ENCODE measurements around the gene IREB2. TPM values are rescaled to one million over a fixed set of nuclear protein-coding genes. Genes with fewer than 3 reads are reported as not detected.
A peak's percentile ranks its signal among the peaks of the same experiment; 100 is the strongest.

IREB2 gene
- total RNA-seq, 4 donors from 2014 or later: 20.1 to 71.7 (median 40.7) TPM

DNA sequence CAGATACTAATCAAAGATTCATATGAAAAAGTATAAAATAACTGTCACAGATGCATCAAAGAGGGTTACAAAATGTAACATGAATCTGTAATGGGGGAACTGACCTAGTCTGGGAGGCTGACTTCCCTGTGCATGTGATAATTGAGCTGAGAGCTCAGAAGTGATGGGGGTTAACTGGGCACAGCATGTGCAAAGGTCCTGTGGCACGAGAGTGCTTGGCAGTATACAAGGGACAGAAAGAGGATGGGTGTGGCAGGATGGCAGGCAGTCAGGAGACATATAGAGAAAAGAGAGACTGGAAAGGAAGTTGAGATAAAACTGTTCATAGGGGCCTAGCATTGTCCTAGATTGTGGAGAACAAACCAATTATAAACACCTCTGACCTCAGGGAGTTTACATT is 47.8 kb upstream of the IREB2 start:
- TF ChIP-seq POLR2A (IDR thresholded peaks at IDR 0.05) (no peak), CTCF (IDR thresholded peaks at IDR 0.05) (no peak), POLR2AphosphoS5 (IDR thresholded peaks at IDR 0.05) (no peak), EP300 (IDR thresholded peaks at IDR 0.05; ENCODE audit: low read depth) (no peak)
- in situ Hi-C loops (cut with MboI; ENCODE audit: low pct_ligation_motif_present in 1 of 4, low pct_unique_long_range_greater_than_20kb in 1 of 4, low sequenced_read_pairs in 3 of 4): no loop called here
- no peak for DNase-seq
- Histone ChIP-seq H3K27ac (no peak overlapping the region), H3K9me3 (no peaks in the 10 kb centered on the region), H3K36me3 (no peaks in the 10 kb centered on the region), H3K4me1 (peaks cover 0 to 3% (median 0%) of the 10 kb centered on the region in 4 donors), H3K4me3 (no peak overlapping the region), H3K27me3 (no peaks in the 10 kb centered on the region)
- 72 to 78% methylated on average over 1 of the region's 1 CpG for WGBS, 2 donors (ENCODE audit: low coverage in 1 of 2)
- intact Hi-C loops (cut with DNase I; ENCODE audit: low total_unique reads): no loop called here

DNA sequence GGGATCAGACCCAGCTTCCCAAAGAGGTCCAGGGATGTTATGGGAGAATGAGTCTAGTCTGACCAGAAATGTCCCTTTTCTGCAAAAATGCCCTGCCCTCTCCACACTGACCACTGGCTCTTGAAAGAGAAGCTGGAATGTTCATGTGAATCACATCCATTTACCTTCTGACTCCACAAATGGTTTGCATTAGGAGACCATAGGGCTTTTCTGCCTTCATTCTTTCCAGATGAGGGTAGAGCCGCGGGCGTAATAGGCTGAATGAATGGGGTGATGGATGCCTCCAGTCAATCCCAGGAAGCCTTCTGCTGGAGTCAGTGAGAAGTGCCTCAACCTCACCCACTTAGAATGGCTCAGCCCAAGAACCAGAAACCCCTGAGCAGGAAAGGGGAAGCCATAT is 47.2 kb upstream of the IREB2 start:
- in situ Hi-C loops (cut with MboI; ENCODE audit: low pct_ligation_motif_present in 1 of 4, low pct_unique_long_range_greater_than_20kb in 1 of 4, low sequenced_read_pairs in 3 of 4): no loop called here

GRCh38 chr15:78391781-78392180 is 46.2 kb upstream of the IREB2 start:
- Histone ChIP-seq H3K27me3 (no peaks in the 10 kb centered on the region), H3K4me3 (no peak overlapping the region), H3K36me3 (no peaks in the 10 kb centered on the region), H3K9me3 (no peaks in the 10 kb centered on the region), H3K4me1 (peaks cover 0 to 8% (median 2%) of the 10 kb centered on the region in 4 donors), H3K27ac (no peak overlapping the region)
- in situ Hi-C loops (cut with MboI; ENCODE audit: low pct_ligation_motif_present in 1 of 4, low pct_unique_long_range_greater_than_20kb in 1 of 4, low sequenced_read_pairs in 3 of 4) (no loop called here), intact Hi-C loops (cut with DNase I; ENCODE audit: low total_unique reads) (no loop called here)
- WGBS, 2 donors (ENCODE audit: low coverage in 1 of 2): 88% methylated on average over 3 of the region's 3 CpGs; no CpG with 5 or more reads in 1 of the 2 donors
- TF ChIP-seq POLR2A (IDR thresholded peaks at IDR 0.05): no peak
- TF ChIP-seq EP300 (IDR thresholded peaks at IDR 0.05; ENCODE audit: low read depth): no peak
- TF ChIP-seq POLR2AphosphoS5 (IDR thresholded peaks at IDR 0.05): no peak
- TF ChIP-seq CTCF (IDR thresholded peaks at IDR 0.05): no peak
- DNase-seq: no peak

More for the DNA sequence above, 47.2 kb upstream of the IREB2 start:
- intact Hi-C loops (cut with DNase I; ENCODE audit: low total_unique reads): no loop called here
- Histone ChIP-seq H3K4me3 (no peak overlapping the region), H3K27me3 (no peaks in the 10 kb centered on the region), H3K36me3 (no peaks in the 10 kb centered on the region), H3K4me1 (peaks cover 0 to 3% (median 0%) of the 10 kb centered on the region in 4 donors), H3K27ac (no peak overlapping the region), H3K9me3 (no peaks in the 10 kb centered on the region)
- WGBS, 2 donors (ENCODE audit: low coverage in 1 of 2): 93% methylated on average over 3 of the region's 3 CpGs; no CpG with 5 or more reads in 1 of the 2 donors
- DNase-seq: no peak
- TF ChIP-seq POLR2AphosphoS5 (IDR thresholded peaks at IDR 0.05): no peak
- TF ChIP-seq EP300 (IDR thresholded peaks at IDR 0.05; ENCODE audit: low read depth): no peak
- no peak for TF ChIP-seq POLR2A (IDR thresholded peaks at IDR 0.05)
- TF ChIP-seq CTCF (IDR thresholded peaks at IDR 0.05): no peak

DNA sequence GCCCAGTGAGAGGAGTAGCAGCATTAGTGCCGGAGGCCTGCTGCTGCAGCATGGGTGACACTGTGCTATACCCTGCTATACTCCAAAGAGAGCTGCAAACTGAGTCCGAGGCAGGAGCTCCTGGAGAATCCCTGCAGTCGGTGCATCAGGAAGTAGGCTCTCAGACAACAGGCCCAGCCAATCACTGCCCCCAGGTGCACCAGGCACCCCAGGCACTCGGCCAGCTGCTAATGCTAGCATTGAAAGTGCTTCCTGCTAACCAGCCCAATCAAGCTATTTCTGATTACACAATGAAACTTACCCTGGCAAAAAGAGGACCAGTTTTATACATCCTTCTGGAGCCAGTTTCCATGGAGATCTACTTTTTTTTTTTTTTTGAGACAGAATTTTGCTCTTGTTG is 45.6 kb upstream of the IREB2 start:
- 43 to 67% methylated on average over 1 to 3 of the region's 4 CpGs for WGBS, 2 donors (ENCODE audit: low coverage in 1 of 2)
- intact Hi-C loops (cut with DNase I; ENCODE audit: low total_unique reads): no loop called here
- no peaks in the 10 kb centered on the region for H3K27me3 ChIP-seq
- H3K9me3 ChIP-seq: no peaks in the 10 kb centered on the region
- H3K4me3 ChIP-seq: no peak overlapping the region
- peaks cover 0 to 14% (median 8%) of the 10 kb centered on the region in 4 donors for H3K4me1 ChIP-seq
- TF ChIP-seq POLR2A (IDR thresholded peaks at IDR 0.05) (no peak), POLR2AphosphoS5 (IDR thresholded peaks at IDR 0.05) (no peak), CTCF (IDR thresholded peaks at IDR 0.05) (no peak), EP300 (IDR thresholded peaks at IDR 0.05; ENCODE audit: low read depth) (no peak)
- H3K36me3 ChIP-seq: no peaks in the 10 kb centered on the region
- peak; percentile 75 for DNase-seq
- H3K27ac ChIP-seq: no peak overlapping the region
- in situ Hi-C loops (cut with MboI; ENCODE audit: low pct_ligation_motif_present in 1 of 4, low pct_unique_long_range_greater_than_20kb in 1 of 4, low sequenced_read_pairs in 3 of 4): no loop called here
